Common myeloid progenitor, CD34-positive (primary cell): ENCODE results near the gene MRPL46.
A peak's percentile ranks its signal among the peaks of the same experiment; 100 is the strongest.

Source experiments
- CTCF ChIA-PET: fragments of 350-600 bp; sonication (Branson Sonifier 250); formaldehyde crosslinking; loops from one replicate; lab custom pipeline; 2021; ENCODE audit warnings: antibody characterized with exemption; lab: Charles Lee
- POLR2A ChIA-PET: fragments of 350-600 bp; sonication (Branson Sonifier 250); formaldehyde crosslinking; loops from one replicate; lab custom pipeline; 2021; ENCODE audit warnings: antibody characterized with exemption; lab: Charles Lee
- DNase-seq, 3 donors: peaks; one replicate each; pipeline versions ENCODE4 v3.0.0 to v3.0.0-alpha.2; 2013
- H3K27ac ChIP-seq, 2 experiments: 1 replicate in 1 of 2; 2 replicates in 1 of 2; pipeline ENCODE4 v1.7.0; 2013; ENCODE audit warnings: inconsistent platforms in 2 of 2, low read length in 2 of 2, mild to moderate bottlenecking in 2 of 2, low read depth in 1 of 2, moderate library complexity in 1 of 2; ENCODE audit not compliant: severe bottlenecking in 2 of 2, insufficient read depth in 1 of 2, poor library complexity in 1 of 2
- H3K27me3 ChIP-seq, 5 experiments: replicated peaks in 2 of 5; 1 replicate in 3 of 5; 2 replicates in 2 of 5; pipeline versions ENCODE4 v1.6.1 to v1.7.0; 2013; ENCODE audit warnings: low read length in 4 of 5, mild to moderate bottlenecking in 2 of 5, moderate library complexity in 2 of 5, inconsistent platforms in 1 of 5; ENCODE audit not compliant: insufficient read depth in 5 of 5, control insufficient read depth in 4 of 5
- H3K36me3 ChIP-seq, 4 experiments: 1 replicate in 2 of 4; 2 replicates in 2 of 4; pipeline versions ENCODE4 v1.6.1 to v1.7.0; 2013; ENCODE audit warnings: low read length in 3 of 4, control low read depth in 1 of 4, mild to moderate bottlenecking in 1 of 4; ENCODE audit not compliant: control insufficient read depth in 4 of 4, insufficient read depth in 4 of 4
- H3K4me1 ChIP-seq, 4 experiments: 1 replicate in 3 of 4; 2 replicates in 1 of 4; pipeline versions ENCODE4 v1.6.1 to v1.7.1; 2013; ENCODE audit warnings: low read length in 3 of 4, mild to moderate bottlenecking in 3 of 4, control low read depth in 1 of 4, inconsistent platforms in 1 of 4, moderate library complexity in 1 of 4; ENCODE audit not compliant: control insufficient read depth in 4 of 4, insufficient read depth in 4 of 4; ENCODE audit errors: control extremely low read depth in 1 of 4
- H3K4me3 ChIP-seq, 7 experiments: 1 replicate in 4 of 7; 2 replicates in 3 of 7; pipeline versions ENCODE4 v1.5.1 to v1.7.0; 2013; ENCODE audit warnings: mild to moderate bottlenecking in 7 of 7, low read length in 6 of 7, moderate library complexity in 6 of 7, inconsistent platforms in 2 of 7, low read depth in 2 of 7, control low read depth in 1 of 7; ENCODE audit not compliant: insufficient read depth in 4 of 7, control insufficient read depth in 1 of 7; ENCODE audit errors: extremely low read depth in 1 of 7
- H3K9me3 ChIP-seq, 5 experiments: 1 replicate in 4 of 5; 2 replicates in 1 of 5; pipeline versions ENCODE4 v1.6.1 to v1.7.1; 2013; ENCODE audit warnings: low read length in 4 of 5, mild to moderate bottlenecking in 2 of 5, inconsistent platforms in 1 of 5, low read depth in 1 of 5, moderate library complexity in 1 of 5; ENCODE audit not compliant: control insufficient read depth in 4 of 5, insufficient read depth in 2 of 5; ENCODE audit errors: control extremely low read depth in 1 of 5
- WGBS: methylation state at CpG from one replicate; pipeline ENCODE4 v1.1.5; 2013; ENCODE audit not compliant: insufficient coverage; 5-methylcytosine and 5-hydroxymethylcytosine counted together

MRPL46 gene

GRCh38 chr15:88506628-88507027 is 39.4 kb upstream of the MRPL46 start:
- Histone ChIP-seq H3K27me3 (no peaks in the 10 kb centered on the region), H3K4me3 (no peak overlapping the region), H3K9me3 (no peaks in the 10 kb centered on the region), H3K27ac (no peak overlapping the region), H3K36me3 (peaks cover under 1 to 26% (median 15%) of the 10 kb centered on the region in 4 experiments), H3K4me1 (no peaks in the 10 kb centered on the region)
- CTCF ChIA-PET, result no interaction called here
- no peak for DNase-seq
- POLR2A ChIA-PET, result no interaction called here

DNA sequence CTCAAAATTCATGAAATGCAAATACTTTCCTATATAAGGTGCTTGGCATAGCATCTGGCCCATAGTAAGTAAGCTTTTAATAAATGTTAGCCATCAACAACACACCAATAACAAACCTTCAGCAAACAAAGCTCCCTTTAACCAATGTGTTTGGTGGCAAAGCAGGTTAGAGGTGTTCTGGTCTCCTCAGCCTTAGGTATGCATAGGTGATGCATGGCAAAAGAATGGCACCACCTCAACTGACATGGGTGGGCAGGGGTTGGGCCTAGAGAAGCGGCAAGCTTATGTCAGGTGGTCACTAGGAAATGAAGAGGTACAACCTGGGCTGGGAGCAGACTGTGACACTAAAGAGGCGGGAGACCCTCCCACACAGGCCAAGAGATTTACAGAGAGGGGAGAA is 38.5 kb upstream of the MRPL46 start:
- Histone ChIP-seq H3K27ac (no peak overlapping the region), H3K4me1 (no peaks in the 10 kb centered on the region), H3K27me3 (no peaks in the 10 kb centered on the region), H3K4me3 (no peak overlapping the region), H3K9me3 (no peaks in the 10 kb centered on the region), H3K36me3 (peaks cover 0 to 21% (median 11%) of the 10 kb centered on the region in 4 experiments)
- WGBS, result 100% methylated on average over 2 of the region's 2 CpGs
- POLR2A ChIA-PET, result no interaction called here
- CTCF ChIA-PET, result no interaction called here
- DNase-seq, result no peak

- WGBS, result no CpG with 5 or more reads among the region's 1 CpG
- POLR2A ChIA-PET, result no interaction called here
- H3K27me3 ChIP-seq, result no peaks in the 10 kb centered on the region
- CTCF ChIA-PET, result no interaction called here
- peaks cover 0 to 13% (median 4%) of the 10 kb centered on the region in 4 experiments for H3K36me3 ChIP-seq
- H3K4me3 ChIP-seq, result no peak overlapping the region
- no peaks in the 10 kb centered on the region for H3K9me3 ChIP-seq
- no peak for DNase-seq
- no peak overlapping the region for H3K27ac ChIP-seq
- no peaks in the 10 kb centered on the region for H3K4me1 ChIP-seq
These were observed 37.3 kb upstream of the MRPL46 start for GRCh38 chr15:88504445-88504844.

DNA sequence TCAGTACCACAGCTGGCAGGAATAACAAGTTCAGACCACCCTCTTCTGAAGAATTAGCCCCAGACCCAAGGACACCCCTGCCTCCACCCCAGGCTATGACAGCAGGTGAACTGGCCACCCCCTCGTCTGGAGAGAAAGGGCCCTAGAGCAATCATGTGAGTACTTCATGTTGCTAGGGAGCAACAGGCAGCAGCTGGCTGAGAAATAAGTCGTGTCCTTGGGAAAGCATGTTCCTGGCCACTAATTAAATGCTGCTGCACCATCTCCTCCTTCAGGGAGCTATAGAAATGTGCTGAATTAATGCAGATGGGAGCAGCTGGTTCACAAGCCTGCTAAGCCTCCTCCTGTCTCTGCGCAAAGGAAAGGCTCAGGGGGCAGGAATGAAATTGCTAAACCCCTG is 31.8 kb upstream of the MRPL46 start:
- Histone ChIP-seq H3K4me3 (no peak overlapping the region), H3K9me3 (no peaks in the 10 kb centered on the region), H3K27me3 (no peaks in the 10 kb centered on the region), H3K4me1 (no peaks in the 10 kb centered on the region), H3K27ac (no peak overlapping the region), H3K36me3 (peaks cover 0 to 2% (median 0%) of the 10 kb centered on the region in 4 experiments)
- CTCF ChIA-PET, result no interaction called here
- 89% methylated on average over 3 of the region's 3 CpGs for whole genome bisulfite sequencing
- DNase-seq, result no peak
- POLR2A ChIA-PET, result no interaction called here

DNA sequence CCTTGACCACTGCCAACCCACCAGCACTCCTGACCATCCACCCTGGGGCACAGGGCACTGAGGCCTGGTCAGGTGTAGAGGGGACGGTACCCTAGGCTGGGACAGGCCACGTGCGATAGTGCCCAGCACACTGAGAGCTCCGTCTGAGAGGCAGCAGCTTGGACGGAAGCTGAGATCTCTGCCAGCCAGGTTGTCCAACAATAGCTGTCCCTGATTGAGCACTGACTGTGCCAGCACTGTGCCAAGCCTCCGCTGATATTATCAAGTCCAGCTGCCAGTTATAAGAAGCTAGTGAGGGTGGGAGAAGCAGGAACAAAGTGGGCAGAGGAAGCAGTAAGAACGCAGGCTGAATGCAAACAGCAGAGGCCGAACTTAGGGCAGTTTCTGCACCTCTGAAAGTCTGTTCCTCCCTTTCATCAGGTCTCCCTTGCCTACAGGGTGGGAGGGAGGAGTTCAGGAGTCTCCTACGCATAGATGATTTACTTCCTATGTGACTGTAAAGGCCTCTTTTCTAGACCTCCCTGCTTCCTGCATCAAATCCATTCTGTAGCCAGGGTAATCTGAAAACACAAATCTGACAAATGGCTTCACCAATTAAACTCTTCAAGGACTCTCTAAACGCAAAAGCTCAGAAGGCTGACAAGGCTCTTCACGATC is 30.0 kb upstream of the MRPL46 start:
- Histone ChIP-seq H3K4me3 (no peak overlapping the region), H3K4me1 (no peaks in the 10 kb centered on the region), H3K27me3 (no peaks in the 10 kb centered on the region), H3K9me3 (no peaks in the 10 kb centered on the region), H3K27ac (no peak overlapping the region), H3K36me3 (no peaks in the 10 kb centered on the region)
- ChIA-PET POLR2A (no interaction called here), CTCF (no interaction called here)
- DNase-seq, result no peak
- WGBS, result 98% methylated on average over 9 of the region's 11 CpGs

- Histone ChIP-seq H3K36me3 (no peaks in the 10 kb centered on the region), H3K27me3 (no peaks in the 10 kb centered on the region), H3K4me3 (no peak overlapping the region), H3K4me1 (peaks cover 0 to 4% (median 0%) of the 10 kb centered on the region in 4 experiments), H3K9me3 (no peaks in the 10 kb centered on the region), H3K27ac (no peak overlapping the region)
- ChIA-PET POLR2A (no interaction called here), CTCF (no interaction called here)
- 96% methylated on average over 6 of the region's 10 CpGs for WGBS
- DNase-seq, result no peak
These were observed 26.7 kb upstream of the MRPL46 start for GRCh38 chr15:88493844-88494243.

GRCh38 chr15:88491158-88491557 is 24.0 kb upstream of the MRPL46 start:
- Histone ChIP-seq H3K27ac (no peak overlapping the region), H3K4me1 (peaks cover 0 to 4% (median 0%) of the 10 kb centered on the region in 4 experiments), H3K27me3 (no peaks in the 10 kb centered on the region), H3K9me3 (no peaks in the 10 kb centered on the region), H3K4me3 (no peak overlapping the region), H3K36me3 (no peaks in the 10 kb centered on the region)
- DNase-seq, result peak in 1 of 3 donors; percentile 2
- 69% methylated on average over 9 of the region's 10 CpGs for WGBS
- ChIA-PET POLR2A (no interaction called here), CTCF (interaction anchor here (0.5 kb wide), 1 partner anchor 11 kb away, joined by 3 read pairs; no protein-coding TSS in a partner anchor)
